Measurements from ENCODE around the gene KCTD1.

GRCh38 chr18:26584745-26585144, 36.4 kb upstream of the KCTD1 start:
- TF ChIP-seq, protein P1, sequence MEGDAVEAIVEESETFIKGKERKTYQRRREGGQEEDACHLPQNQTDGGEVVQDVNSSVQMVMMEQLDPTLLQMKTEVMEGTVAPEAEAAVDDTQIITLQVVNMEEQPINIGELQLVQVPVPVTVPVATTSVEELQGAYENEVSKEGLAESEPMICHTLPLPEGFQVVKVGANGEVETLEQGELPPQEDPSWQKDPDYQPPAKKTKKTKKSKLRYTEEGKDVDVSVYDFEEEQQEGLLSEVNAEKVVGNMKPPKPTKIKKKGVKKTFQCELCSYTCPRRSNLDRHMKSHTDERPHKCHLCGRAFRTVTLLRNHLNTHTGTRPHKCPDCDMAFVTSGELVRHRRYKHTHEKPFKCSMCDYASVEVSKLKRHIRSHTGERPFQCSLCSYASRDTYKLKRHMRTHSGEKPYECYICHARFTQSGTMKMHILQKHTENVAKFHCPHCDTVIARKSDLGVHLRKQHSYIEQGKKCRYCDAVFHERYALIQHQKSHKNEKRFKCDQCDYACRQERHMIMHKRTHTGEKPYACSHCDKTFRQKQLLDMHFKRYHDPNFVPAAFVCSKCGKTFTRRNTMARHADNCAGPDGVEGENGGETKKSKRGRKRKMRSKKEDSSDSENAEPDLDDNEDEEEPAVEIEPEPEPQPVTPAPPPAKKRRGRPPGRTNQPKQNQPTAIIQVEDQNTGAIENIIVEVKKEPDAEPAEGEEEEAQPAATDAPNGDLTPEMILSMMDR (conservative IDR thresholded peaks at IDR 0.05) = no peak
- no peak for TF ChIP-seq EZH2 (IDR thresholded peaks at IDR 0.05; ENCODE audit: low read depth)

All from PC-9 (cell line).